UCSD-AML1 (cell line): ENCODE data around the gene REXO1.
"Not testable (repeated sequence)": the region's sequence is repeated elsewhere in the genome, so short reads cannot be mapped to it uniquely, and the experiment has no call there.

Experiments
- DNase-seq: peaks from one replicate; lab custom pipeline; 2025; ENCODE audit not compliant: unreplicated experiment; lab: John Stamatoyannopoulos, UW

Gene REXO1

DNA sequence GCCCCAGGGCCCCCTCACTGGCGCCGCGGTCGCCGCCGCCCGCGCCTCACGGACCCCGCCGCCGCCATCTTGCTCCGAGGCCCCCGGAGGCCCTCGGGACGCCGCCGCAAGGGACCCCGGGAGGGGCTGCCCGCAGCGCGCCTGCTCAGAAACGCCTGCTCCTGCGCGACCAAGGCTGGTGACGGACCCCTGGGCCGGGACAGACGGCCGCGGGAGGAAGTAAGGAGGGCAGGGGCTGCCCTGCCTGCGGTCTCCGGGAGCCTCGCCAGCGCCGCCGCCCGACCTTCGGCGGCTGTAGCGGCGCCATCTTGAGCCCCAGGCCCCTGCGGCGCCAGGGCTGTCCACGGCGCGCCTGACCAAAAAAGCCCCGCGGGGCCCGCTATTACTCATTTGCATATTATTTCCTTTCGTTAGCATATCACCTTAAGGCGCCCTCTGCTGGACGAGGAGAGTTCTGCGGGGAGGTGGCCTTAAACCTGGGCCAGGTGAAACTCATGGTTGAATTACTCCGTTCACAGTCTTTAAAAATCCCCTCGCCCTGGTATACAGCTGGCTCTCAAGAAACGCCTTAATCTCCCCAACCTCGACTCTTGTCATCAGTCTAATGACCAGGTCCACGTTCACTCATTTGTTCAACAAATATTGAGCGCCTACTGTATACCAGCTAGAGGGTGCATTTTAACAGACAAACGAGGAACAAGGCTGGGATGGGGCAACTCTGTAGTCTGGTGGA lies at the start of gene REXO1:
REXO1 (minus strand) TSS at position 85 of the 733 bp plus-strand sequence. CDS start 125 bp downstream, outside the sequence.
- peak; percentile 96 for DNase-seq

DNA sequence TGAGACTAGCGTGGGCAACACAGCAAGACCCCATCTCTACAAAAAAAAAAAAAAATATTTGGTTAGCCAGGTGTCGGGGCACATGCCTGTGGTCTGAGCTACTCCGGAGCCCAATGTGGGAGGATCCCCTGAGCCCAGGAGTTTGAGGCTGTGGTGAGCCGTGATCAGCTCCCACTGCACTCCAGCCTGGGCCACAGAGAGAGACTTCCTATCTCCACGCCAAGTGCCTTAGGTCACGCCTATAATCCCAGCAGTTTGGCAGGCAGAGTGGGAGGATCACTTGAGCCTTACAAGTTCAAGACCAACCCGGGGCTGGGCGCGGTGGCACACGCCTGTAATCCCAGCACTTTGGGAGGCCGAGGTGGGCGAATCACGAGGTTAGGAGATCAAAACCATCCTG lies 48.2 kb upstream of the REXO1 start:
- peak; percentile 39 for DNase-seq

- DNase-seq, result no peak
These were observed 45.5 kb upstream of the REXO1 start for GRCh38 chr19:1893791-1894190.

GRCh38 chr19:1889907-1890306 lies 41.6 kb upstream of the REXO1 start:
- no peak for DNase-seq

DNA sequence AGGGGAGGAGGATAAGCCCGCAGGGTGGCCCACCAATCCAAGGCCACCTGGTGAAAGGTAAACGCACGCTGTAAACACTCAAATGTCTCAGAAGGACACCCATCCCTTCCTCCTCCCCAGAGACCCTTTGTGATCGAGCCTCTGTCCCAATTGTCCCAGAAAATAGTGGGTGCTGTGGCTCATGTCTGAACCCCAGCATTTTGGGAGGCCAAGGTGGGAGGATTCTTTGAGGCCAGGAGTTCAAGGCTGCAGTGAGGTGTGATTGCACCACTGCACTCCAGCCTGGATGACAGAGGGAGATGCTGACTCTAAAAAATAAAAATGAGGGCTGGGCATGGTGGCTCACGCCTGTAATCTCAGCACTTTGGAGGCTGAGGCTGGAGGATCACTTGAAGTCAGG lies 40.1 kb upstream of the REXO1 start:
- no peak for DNase-seq

DNA sequence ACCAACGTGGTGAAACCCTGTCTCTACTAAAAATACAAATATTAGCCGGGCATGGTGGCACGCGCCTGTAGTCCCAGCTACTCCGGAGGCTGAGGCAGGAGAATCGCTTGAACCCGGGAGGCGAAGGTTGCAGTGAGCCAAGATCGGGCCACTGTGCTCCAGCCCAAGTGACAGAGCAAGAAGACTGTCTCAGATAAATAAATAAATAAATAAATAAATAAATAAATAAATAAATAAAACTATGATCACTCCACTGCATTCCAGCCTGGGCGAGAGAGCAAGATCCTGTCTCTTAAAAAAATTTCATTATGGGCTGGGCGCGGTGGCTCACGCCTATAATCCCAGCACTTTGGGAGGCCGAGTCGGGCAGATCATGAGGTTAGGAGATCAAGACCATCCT lies 38.1 kb upstream of the REXO1 start:
- DNase-seq, result not testable (repeated sequence)

- peak; percentile 98 for DNase-seq
These were observed 37.3 kb upstream of the REXO1 start, which contains the start of gene ABHD17A for GRCh38 chr19:1885398-1886119. ABHD17A (minus strand) TSS chr19:1885496; CDS start chr19:1881566, 3,930 bp downstream.

- no peak for DNase-seq
These were observed 36.5 kb upstream of the REXO1 start for GRCh38 chr19:1884719-1885334.

DNA sequence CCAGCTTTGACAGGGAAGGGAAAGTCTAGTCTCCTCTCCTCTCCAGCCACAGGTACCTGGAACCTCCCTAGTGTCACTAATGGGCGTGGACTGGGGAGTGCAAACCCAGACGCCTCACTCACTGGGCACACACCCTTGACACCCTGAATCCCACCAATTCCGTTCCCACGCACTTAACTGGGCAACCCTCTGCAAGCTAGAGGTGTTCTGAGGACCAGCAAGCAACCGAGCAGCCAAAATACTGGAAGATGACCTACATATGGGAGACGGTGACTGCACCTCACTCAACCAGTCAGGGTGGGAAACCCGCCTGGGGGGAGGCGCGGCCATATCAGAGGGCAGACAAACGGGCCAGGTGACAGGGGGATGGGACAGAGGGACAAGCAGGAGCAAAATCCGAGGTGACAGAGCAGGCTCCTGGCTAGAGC lies 36.0 kb upstream of the REXO1 start:
- no peak for DNase-seq

GRCh38 chr19:1883784-1884183 lies 35.5 kb upstream of the REXO1 start:
- DNase-seq, result no peak

- no peak for DNase-seq
These were observed 34.8 kb upstream of the REXO1 start for GRCh38 chr19:1882786-1883692.

DNA sequence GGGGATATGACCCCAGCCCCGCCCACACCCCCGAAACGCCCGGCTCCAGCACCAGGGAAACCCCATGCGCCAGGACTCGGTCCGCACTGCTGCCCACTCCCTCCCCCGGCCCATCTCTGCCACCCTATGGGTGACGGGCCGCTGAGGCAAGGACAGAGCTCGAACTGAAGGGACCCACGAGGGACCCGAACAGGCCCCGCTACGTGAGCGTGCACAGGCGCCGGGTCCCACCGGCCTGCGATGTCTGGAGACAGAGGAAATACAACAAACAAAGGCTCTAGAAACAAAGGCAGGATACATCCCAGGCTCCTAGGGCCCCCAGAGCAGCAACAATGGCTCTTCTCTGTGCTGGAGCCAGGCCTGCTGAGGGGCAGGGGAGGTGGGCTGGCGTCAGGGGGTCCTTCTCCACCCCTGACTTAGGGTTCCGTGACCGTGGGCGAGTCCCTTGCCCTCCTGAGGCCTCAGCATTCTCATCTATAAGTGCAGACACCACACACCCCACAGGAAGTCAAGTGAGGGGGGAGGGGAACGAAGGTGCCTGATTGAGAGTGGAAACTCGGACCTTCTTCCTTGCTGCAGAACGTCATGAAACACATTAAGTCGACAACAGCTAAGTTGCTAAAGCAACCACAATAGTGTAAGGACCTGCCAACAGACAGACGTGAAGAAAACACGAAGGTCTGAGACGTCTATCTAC lies 34.0 kb upstream of the REXO1 start:
- DNase-seq, result peak; percentile 25

DNA sequence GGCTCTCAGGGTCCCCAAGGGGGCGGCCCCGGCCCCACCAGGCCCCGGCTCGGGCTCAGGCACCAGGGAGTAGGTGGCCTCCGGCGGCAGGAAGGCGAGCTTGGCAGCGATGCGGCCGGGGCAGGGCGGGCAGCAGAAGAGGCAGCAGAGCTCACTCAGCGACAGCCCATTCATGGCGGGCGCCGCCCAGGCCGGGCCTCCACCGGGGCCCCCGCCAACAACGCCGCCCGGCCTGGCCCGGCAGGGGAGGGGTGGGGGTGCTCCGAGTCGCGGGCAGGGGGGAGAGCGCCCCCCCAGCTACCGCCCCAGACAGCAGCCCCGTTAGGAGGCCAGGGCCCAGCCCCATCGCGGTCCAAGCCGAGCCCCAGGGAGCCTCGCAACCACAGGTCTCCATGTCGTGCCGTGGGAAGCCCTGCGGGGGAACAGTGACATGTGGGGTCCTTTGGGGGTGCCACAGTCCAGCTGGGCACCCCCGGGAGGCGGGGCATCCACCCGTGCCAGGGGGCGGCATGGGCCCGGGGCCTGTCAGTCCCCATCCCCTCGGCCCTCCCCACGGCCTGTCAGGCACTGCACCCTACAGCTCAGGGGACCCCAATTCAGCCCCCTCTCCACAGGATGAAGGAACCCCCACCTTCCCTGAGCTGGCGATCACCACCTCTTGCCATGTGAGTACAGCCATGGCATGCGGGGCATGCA lies 33.3 kb upstream of the REXO1 start:
- not testable (repeated sequence) for DNase-seq

GRCh38 chr19:1880611-1881392 lies 32.5 kb upstream of the REXO1 start:
- DNase-seq, result no peak

DNA sequence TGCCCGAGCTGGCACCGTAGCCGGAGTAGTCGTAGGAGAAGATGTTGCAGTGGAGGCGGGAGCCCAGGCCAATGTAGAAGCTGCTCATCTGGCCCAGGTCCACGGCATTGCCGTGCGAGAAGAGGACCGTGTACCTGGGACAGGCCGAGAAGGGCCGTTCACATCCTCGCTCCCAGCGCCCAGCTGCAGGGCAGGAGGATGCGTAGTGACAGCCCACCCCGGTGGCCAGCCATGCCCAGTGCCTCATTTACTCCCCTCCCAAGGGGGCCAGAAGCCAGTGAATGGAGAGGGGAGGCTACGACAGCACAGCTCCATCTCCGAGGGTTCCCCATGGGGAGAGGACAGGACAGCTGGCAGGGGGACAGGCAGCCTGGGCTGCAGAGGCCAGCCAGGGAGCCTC lies 31.7 kb upstream of the REXO1 start:
- DNase-seq, result not testable (repeated sequence)

DNA sequence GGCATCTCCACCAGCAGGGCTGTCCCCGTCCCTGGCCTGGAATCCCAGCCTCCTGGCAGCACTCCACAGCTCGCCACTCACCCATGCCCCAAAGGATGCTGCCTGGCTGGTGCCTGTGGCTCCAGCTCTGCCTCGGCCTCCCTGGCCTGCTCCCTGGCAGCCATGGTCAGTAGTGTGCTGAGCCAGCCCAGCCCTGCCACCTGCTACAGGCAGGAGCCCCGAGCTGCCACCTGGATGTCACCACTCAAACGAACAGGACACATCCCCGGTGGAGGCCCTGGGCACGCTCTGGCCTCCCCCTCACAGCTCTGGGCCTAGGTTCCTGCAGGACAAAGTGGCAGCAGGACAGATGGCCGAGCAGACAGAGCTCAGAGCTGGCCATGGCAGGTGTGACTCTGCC lies 30.3 kb upstream of the REXO1 start:
- not testable (repeated sequence) for DNase-seq

- not testable (repeated sequence) for DNase-seq
These were observed 29.0 kb upstream of the REXO1 start for GRCh38 chr19:1877280-1877660.

GRCh38 chr19:1876496-1877279 lies 28.4 kb upstream of the REXO1 start:
- not testable (repeated sequence) for DNase-seq
